Measurements from ENCODE around the gene PKDCC. TPM values are rescaled to one million over a fixed set of nuclear protein-coding genes. Genes with fewer than 3 reads are reported as not detected.

Gene PKDCC
- total and polyA plus RNA-seq, 2 of the 13 experiments (the other 11 are each of a cell fraction or from before 2014, with no cell fraction given): 52.6 to 58.8 TPM

GRCh38 chr2:42092084-42092996 is 44.5 kb downstream of the PKDCC start (continued):
- TF ChIP-seq, protein P1, sequence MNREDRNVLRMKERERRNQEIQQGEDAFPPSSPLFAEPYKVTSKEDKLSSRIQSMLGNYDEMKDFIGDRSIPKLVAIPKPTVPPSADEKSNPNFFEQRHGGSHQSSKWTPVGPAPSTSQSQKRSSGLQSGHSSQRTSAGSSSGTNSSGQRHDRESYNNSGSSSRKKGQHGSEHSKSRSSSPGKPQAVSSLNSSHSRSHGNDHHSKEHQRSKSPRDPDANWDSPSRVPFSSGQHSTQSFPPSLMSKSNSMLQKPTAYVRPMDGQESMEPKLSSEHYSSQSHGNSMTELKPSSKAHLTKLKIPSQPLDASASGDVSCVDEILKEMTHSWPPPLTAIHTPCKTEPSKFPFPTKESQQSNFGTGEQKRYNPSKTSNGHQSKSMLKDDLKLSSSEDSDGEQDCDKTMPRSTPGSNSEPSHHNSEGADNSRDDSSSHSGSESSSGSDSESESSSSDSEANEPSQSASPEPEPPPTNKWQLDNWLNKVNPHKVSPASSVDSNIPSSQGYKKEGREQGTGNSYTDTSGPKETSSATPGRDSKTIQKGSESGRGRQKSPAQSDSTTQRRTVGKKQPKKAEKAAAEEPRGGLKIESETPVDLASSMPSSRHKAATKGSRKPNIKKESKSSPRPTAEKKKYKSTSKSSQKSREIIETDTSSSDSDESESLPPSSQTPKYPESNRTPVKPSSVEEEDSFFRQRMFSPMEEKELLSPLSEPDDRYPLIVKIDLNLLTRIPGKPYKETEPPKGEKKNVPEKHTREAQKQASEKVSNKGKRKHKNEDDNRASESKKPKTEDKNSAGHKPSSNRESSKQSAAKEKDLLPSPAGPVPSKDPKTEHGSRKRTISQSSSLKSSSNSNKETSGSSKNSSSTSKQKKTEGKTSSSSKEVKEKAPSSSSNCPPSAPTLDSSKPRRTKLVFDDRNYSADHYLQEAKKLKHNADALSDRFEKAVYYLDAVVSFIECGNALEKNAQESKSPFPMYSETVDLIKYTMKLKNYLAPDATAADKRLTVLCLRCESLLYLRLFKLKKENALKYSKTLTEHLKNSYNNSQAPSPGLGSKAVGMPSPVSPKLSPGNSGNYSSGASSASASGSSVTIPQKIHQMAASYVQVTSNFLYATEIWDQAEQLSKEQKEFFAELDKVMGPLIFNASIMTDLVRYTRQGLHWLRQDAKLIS (CRISPR knock-in tag; IDR thresholded peaks at IDR 0.05): peak; percentile 87
- TF ChIP-seq ATF1 (CRISPR knock-in tag; IDR thresholded peaks at IDR 0.05) (peak; percentile 48; the same call in 1 of the 2 replicates), RXRA (CRISPR knock-in tag; IDR thresholded peaks at IDR 0.05) (peak; percentile 78; the same call in 1 of the 2 replicates), MEF2D (CRISPR knock-in tag; IDR thresholded peaks at IDR 0.05) (peak; percentile 70), FOXA1 (IDR thresholded peaks at IDR 0.05) (no peak), FOXA1 (CRISPR knock-in tag; IDR thresholded peaks at IDR 0.05) (peak; percentile 66; the same call in 1 of the 2 replicates), HMG20B (CRISPR knock-in tag; conservative IDR thresholded peaks at IDR 0.05) (no peak), HMGXB3 (CRISPR knock-in tag; IDR thresholded peaks at IDR 0.05; ENCODE audit: borderline replicate concordance) (peak; percentile 16; the same call in 1 of the 2 replicates), ZNF598 (CRISPR knock-in tag; IDR thresholded peaks at IDR 0.05; ENCODE audit: borderline replicate concordance) (no peak), ZNF644 (CRISPR knock-in tag; IDR thresholded peaks at IDR 0.05; ENCODE audit: low read depth) (peak; percentile 70; the same call in 1 of the 2 replicates), ZKSCAN1 (IDR thresholded peaks at IDR 0.05; ENCODE audit: low read length) (peak; percentile 96), KDM2A (CRISPR knock-in tag; IDR thresholded peaks at IDR 0.05; ENCODE audit: borderline replicate concordance, low read depth) (no peak; the same call in 1 of the 2 replicates), TMF1 (CRISPR knock-in tag; IDR thresholded peaks at IDR 0.05; ENCODE audit: low read depth) (no peak), ZFP41 (CRISPR knock-in tag; IDR thresholded peaks at IDR 0.05; ENCODE audit: borderline replicate concordance) (0 out of 2 replicates have a peak, but pooled peaks have one; percentile 61), THAP11 (CRISPR knock-in tag; IDR thresholded peaks at IDR 0.05) (peak; percentile 65; the same call in 1 of the 2 replicates), AGO1 (IDR thresholded peaks at IDR 0.05; ENCODE audit: low read depth, low read length, poor library complexity, severe bottlenecking) (no peak), ZNF501 (CRISPR knock-in tag; IDR thresholded peaks at IDR 0.05) (peak; percentile 75)

Measured in HepG2 (cell line).